BLaER1 treated with 17β-estradiol and CSF1 and Interleukin-3, amounts not matched to agents 10 nM and 100 nM (cell line): ENCODE data around the gene SESTD1.

Experiments
- H3K27ac ChIP-seq, 11 experiments: shearing (Covaris generic); formaldehyde crosslinking; 2 replicates each; pipeline ENCODE4 v1.8.1; 2022
- H3K27me3 ChIP-seq, 11 experiments: shearing (Covaris generic); formaldehyde crosslinking; 2 replicates each; pipeline ENCODE4 v1.8.1; 2022
- H3K36me3 ChIP-seq, 11 experiments: shearing (Covaris generic); formaldehyde crosslinking; 2 replicates each; pipeline ENCODE4 v1.8.1; 2022
- H3K4me1 ChIP-seq, 10 experiments: shearing (Covaris generic); formaldehyde crosslinking; 2 replicates each; pipeline ENCODE4 v1.8.1; 2022
- H3K4me2 ChIP-seq, 11 experiments: shearing (Covaris generic); formaldehyde crosslinking; 2 replicates each; pipeline ENCODE4 v1.8.1; 2022
- H3K4me3 ChIP-seq, 10 experiments: shearing (Covaris generic); formaldehyde crosslinking; 2 replicates each; pipeline ENCODE4 v1.8.1; 2022
- H3K9ac ChIP-seq, 11 experiments: shearing (Covaris generic); formaldehyde crosslinking; 2 replicates each; pipeline ENCODE4 v1.8.1; 2022
- H3K9me3 ChIP-seq, 11 experiments: shearing (Covaris generic); formaldehyde crosslinking; replicated peaks in 1 of 11; 2 replicates each; pipeline ENCODE4 v1.8.1; 2022
- H4K20me1 ChIP-seq, 11 experiments: shearing (Covaris generic); formaldehyde crosslinking; 2 replicates each; pipeline ENCODE4 v1.8.1; 2022
- Cebpa-rat ChIP-seq, 11 experiments: shearing (Covaris generic); IDR thresholded peaks; 2 replicates each; pipeline ENCODE4 v1.8.1; 2022

SESTD1 gene

DNA sequence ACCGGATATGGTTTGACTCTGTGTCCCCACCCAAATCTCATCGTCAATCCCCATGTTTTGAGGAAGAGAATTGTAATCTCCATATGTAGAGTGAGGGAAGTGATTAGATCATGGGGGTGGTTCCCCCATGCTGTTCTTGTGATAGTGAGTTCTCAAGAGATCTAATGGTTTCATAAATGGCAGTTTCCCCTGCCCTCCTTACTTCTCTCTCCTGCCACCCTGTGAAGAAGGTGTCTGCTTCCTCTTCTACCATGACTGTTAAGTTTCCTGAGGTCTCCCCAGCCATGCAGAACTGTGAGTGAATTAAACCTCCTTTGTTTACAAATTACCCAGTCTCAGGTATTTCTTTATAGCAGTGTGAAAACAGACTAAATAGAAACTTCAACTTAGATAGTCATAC is 69.5 kb downstream of the SESTD1 start:
- Histone ChIP-seq H3K27me3 (no peaks in the 10 kb centered on the region), H4K20me1 (peaks cover 0 to 10% (median 0%) of the 10 kb centered on the region in 11 experiments; a peak in 1 of 22 replicates), H3K36me3 (peaks cover 12 to 36% (median 23%) of the 10 kb centered on the region in 11 experiments), H3K4me1 (no peaks in the 10 kb centered on the region), H3K9me3 (peaks cover 50 to 72% (median 60%) of the 10 kb centered on the region in 11 experiments), H3K27ac (no peak overlapping the region), H3K4me3 (no peak overlapping the region), H3K9ac (no peak overlapping the region), H3K4me2 (no peak overlapping the region)
- TF ChIP-seq Cebpa-rat (IDR thresholded peaks at IDR 0.05) = no peak

DNA sequence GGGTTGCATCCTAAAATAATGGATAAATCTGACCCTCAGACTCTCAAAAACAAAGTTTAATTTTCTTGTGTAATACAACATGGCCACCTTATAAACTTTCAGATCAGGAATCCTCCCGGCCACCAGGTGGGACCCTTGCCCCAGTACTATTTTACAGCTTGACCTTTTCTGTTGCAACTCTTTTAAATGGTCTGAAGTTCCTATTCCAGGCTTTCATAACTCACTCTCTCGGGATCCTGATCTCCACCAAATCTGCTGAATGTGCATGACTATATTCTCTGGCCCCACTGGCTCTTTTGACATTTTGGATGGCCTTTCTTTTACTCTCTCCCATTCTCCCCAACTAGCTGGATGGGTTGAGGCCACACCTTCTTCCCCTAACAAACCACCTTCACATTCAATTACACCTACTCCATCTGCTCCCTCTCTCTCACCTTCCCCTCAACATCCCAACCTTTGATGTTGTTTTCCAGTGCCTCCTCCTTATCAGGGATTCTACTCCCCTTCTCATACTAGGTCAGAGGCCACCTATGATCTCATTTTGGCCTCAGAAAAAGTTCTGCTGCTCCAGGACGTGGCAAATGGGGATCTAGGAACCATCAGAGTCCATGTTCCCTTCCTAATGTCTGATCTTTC is 70.8 kb downstream of the SESTD1 start:
- no peak for TF ChIP-seq Cebpa-rat (IDR thresholded peaks at IDR 0.05)
- H3K27ac ChIP-seq = no peak overlapping the region
- no peak overlapping the region for H3K4me2 ChIP-seq
- H3K27me3 ChIP-seq = no peaks in the 10 kb centered on the region
- H3K4me1 ChIP-seq = no peaks in the 10 kb centered on the region
- peaks cover 63 to 81% (median 72%) of the 10 kb centered on the region in 11 experiments for H3K9me3 ChIP-seq
- H4K20me1 ChIP-seq = peaks cover 0 to 10% (median 0%) of the 10 kb centered on the region in 11 experiments; a peak in 1 of 22 replicates
- H3K36me3 ChIP-seq = peaks cover 23 to 49% (median 32%) of the 10 kb centered on the region in 11 experiments
- H3K4me3 ChIP-seq = no peak overlapping the region
- H3K9ac ChIP-seq = no peak overlapping the region

DNA sequence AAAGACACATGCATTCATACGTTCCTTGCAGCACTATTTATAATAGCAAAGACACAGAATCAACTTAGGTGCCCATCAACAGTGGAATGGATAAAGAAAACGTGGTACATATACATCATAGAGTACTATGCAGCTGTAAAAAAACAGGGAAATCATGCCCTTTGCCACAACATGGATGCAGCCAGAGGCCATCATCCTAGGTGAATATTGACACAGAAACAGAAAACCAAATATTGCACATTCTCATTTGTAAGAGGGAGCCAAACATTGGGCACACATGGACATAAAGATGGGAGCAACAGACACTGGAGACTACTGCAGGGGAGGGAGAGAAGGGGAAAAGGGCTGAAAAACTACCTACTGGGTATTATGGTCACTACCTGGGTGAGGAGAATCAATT is 73.5 kb downstream of the SESTD1 start:
- H3K36me3 ChIP-seq = peaks cover 39 to 69% (median 51%) of the 10 kb centered on the region in 11 experiments
- H3K27me3 ChIP-seq = no peaks in the 10 kb centered on the region
- peaks cover 0 to 10% (median 0%) of the 10 kb centered on the region in 11 experiments; a peak in 1 of 22 replicates for H4K20me1 ChIP-seq
- no peak for TF ChIP-seq Cebpa-rat (IDR thresholded peaks at IDR 0.05)
- H3K9me3 ChIP-seq = peaks cover 72 to 97% (median 84%) of the 10 kb centered on the region in 11 experiments
- H3K4me1 ChIP-seq = no peaks in the 10 kb centered on the region
- H3K4me3 ChIP-seq = no peak overlapping the region
- H3K9ac ChIP-seq = no peak overlapping the region
- H3K4me2 ChIP-seq = no peak overlapping the region
- no peak overlapping the region for H3K27ac ChIP-seq

DNA sequence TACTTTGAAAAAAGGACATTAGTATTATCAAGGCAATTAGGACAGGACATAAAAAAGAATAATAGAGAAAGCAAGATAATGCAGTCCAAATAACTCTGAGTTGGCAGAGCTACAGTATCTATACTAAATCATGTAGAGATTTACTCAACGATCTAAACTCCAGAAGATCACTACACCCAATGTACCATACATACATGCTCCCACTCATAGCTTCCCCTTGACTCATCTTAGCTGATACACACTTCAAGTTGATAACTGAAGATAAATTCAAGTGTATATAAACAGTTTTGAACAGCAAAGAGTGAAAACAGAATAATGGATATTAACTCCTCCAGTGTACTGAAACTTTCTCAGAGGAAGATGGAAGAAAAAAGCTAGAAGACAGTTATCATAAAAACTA is 78.5 kb downstream of the SESTD1 start:
- no peaks in the 10 kb centered on the region for H3K4me1 ChIP-seq
- no peak overlapping the region for H3K4me3 ChIP-seq
- H3K9me3 ChIP-seq = peaks cover 37 to 52% (median 44%) of the 10 kb centered on the region in 11 experiments
- TF ChIP-seq Cebpa-rat (IDR thresholded peaks at IDR 0.05) = no peak
- H3K27me3 ChIP-seq = no peaks in the 10 kb centered on the region
- 0 out of 22 replicates have a peak, but pooled peaks cover 0 to 3% (median 0%) of the 10 kb centered on the region in 11 experiments for H4K20me1 ChIP-seq
- H3K4me2 ChIP-seq = no peak overlapping the region
- H3K9ac ChIP-seq = no peak overlapping the region
- no peak overlapping the region for H3K27ac ChIP-seq
- H3K36me3 ChIP-seq = peaks cover 34 to 63% (median 52%) of the 10 kb centered on the region in 11 experiments

DNA sequence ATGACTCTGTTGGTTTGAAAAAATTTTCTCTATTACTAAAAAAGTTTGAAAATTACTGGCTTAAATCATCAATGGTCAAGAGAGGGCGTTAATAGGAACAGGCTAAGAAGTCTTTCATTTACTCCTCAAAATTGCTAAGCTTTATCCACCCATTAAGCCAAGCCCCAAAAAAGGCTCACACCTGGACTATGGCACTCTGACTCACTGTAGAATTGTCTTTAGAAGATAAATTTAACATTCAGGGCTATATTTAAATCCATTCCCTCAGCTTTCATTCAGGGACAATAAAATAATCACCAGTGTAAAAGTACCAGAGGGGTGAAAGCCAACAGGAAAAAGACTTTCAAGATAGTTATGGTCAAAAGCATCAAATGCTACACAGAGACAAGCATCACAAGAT is 80.0 kb downstream of the SESTD1 start:
- Histone ChIP-seq H3K36me3 (peaks cover 30 to 62% (median 52%) of the 10 kb centered on the region in 11 experiments), H3K4me2 (no peak overlapping the region), H4K20me1 (0 out of 22 replicates have a peak, but pooled peaks cover 0 to 3% (median 0%) of the 10 kb centered on the region in 11 experiments), H3K4me3 (no peak overlapping the region), H3K4me1 (no peaks in the 10 kb centered on the region), H3K9me3 (peaks cover 22 to 37% (median 29%) of the 10 kb centered on the region in 11 experiments), H3K27ac (no peak overlapping the region), H3K9ac (no peak overlapping the region), H3K27me3 (no peaks in the 10 kb centered on the region)
- no peak for TF ChIP-seq Cebpa-rat (IDR thresholded peaks at IDR 0.05)

DNA sequence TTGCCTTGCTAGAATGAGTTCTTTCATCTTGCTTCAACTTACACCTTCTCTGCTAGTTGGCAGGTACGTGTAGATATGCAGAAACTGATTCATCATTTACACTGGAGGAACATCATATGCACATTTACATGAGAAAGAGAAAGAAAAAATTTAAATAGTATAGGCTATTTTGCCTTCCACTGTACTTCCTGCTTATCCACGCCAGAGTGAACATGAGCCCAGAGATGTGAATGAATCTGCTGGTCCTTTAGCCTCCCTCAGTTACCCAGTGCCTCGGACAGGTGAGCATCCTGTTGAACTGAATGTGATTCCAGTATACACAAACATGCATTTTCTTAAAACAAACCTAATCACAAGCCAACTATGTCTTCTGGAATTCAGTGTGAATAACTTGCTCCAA is 83.6 kb downstream of the SESTD1 start:
- H3K36me3 ChIP-seq = peaks cover 23 to 65% (median 43%) of the 10 kb centered on the region in 11 experiments; a peak in 20 of 22 replicates
- TF ChIP-seq Cebpa-rat (IDR thresholded peaks at IDR 0.05) = no peak
- no peaks in the 10 kb centered on the region for H4K20me1 ChIP-seq
- no peak overlapping the region for H3K27ac ChIP-seq
- no peak overlapping the region for H3K9ac ChIP-seq
- no peaks in the 10 kb centered on the region for H3K27me3 ChIP-seq
- no peaks in the 10 kb centered on the region for H3K4me1 ChIP-seq
- H3K4me3 ChIP-seq = no peak overlapping the region
- H3K9me3 ChIP-seq = peaks cover 0 to under 1% (median 0%) of the 10 kb centered on the region in 11 experiments; a peak in 1 of 22 replicates
- H3K4me2 ChIP-seq = no peak overlapping the region

DNA sequence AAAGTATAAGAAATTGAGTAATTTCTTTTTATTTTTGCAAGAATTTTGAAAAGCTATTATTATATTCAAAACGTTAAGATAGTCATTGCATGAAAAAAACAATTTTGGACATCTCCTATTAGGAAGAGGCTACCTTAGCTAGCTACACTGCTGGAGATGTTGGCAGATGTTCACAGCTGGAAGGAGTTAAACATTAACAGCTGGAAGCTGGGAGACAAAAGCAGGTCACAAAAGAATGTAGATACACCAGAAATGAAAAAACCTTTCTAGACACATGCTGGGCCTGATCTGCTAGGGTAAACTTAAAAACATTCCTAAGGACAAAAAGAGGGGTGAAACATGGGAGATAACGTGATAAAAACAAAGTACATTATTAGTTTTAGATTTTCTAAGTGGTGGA is 84.4 kb downstream of the SESTD1 start:
- H3K27ac ChIP-seq = no peak overlapping the region
- no peaks in the 10 kb centered on the region for H3K27me3 ChIP-seq
- no peak overlapping the region for H3K4me2 ChIP-seq
- no peak for TF ChIP-seq Cebpa-rat (IDR thresholded peaks at IDR 0.05)
- H4K20me1 ChIP-seq = no peaks in the 10 kb centered on the region
- no peaks in the 10 kb centered on the region for H3K4me1 ChIP-seq
- no peak overlapping the region for H3K9ac ChIP-seq
- no peak overlapping the region for H3K4me3 ChIP-seq
- H3K9me3 ChIP-seq = no peaks in the 10 kb centered on the region; a peak in 1 of 22 replicates
- peaks cover 31 to 72% (median 50%) of the 10 kb centered on the region in 11 experiments; a peak in 21 of 22 replicates for H3K36me3 ChIP-seq

DNA sequence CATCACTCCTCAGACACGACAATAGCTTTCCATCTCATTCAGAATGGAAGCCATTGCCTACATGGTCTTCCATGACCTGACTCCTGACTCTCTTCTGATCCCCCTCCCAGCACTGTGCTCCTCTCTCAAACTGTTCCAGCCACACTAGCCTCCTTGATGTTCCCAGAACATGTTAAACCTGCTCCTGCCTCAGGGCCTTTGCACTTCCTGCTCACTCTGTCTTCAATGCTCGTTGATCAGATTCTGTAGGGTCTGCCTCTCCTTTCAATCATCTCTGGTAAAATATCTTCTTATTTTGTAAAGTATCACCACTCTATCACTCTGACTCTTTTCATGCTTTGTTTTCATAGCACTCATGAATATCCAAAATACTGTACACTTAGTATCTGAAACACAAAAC is 84.9 kb downstream of the SESTD1 start:
- H4K20me1 ChIP-seq = no peaks in the 10 kb centered on the region
- no peak overlapping the region for H3K27ac ChIP-seq
- no peak overlapping the region for H3K4me3 ChIP-seq
- H3K27me3 ChIP-seq = no peaks in the 10 kb centered on the region
- H3K9me3 ChIP-seq = no peaks in the 10 kb centered on the region; a peak in 1 of 22 replicates
- peaks cover 31 to 78% (median 52%) of the 10 kb centered on the region in 11 experiments; a peak in 21 of 22 replicates for H3K36me3 ChIP-seq
- no peak for TF ChIP-seq Cebpa-rat (IDR thresholded peaks at IDR 0.05)
- H3K4me1 ChIP-seq = no peaks in the 10 kb centered on the region
- H3K9ac ChIP-seq = no peak overlapping the region
- H3K4me2 ChIP-seq = no peak overlapping the region

DNA sequence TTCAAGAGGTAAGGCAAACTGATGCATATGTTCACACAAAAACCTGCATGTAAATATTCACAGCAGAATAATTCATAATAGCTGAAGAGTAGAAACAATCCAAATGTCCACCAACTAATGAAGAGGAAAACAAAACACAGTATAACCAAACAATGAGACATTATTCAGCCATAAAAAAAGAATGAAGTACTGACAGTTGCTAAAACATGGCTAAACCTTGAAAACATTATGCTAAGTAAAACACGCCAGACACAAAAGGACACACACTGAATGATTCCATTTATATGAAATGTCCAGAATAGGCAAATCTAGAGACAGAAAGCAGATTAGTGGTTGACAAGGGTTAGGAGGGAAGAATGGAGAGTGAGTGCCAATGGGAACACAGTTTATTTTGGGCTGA is 86.9 kb downstream of the SESTD1 start:
- Histone ChIP-seq H3K27me3 (no peaks in the 10 kb centered on the region), H3K27ac (no peak overlapping the region), H3K4me2 (no peak overlapping the region), H3K4me3 (no peak overlapping the region), H4K20me1 (no peaks in the 10 kb centered on the region), H3K9me3 (no peaks in the 10 kb centered on the region; a peak in 1 of 22 replicates), H3K9ac (no peak overlapping the region), H3K4me1 (no peaks in the 10 kb centered on the region), H3K36me3 (peaks cover 41 to 97% (median 68%) of the 10 kb centered on the region in 11 experiments)
- TF ChIP-seq Cebpa-rat (IDR thresholded peaks at IDR 0.05) = no peak
